Panc1 (cell line): ENCODE measurements around the gene AP3B1. TPM values are rescaled to one million over a fixed set of nuclear protein-coding genes. Genes with fewer than 3 reads are reported as not detected.

Experiments used
- ATAC-seq: fragments of 200-7000 bp; cut with Tn5 transposase; 2 replicates; pipeline ENCODE4 v1.9.1; 2020; ENCODE audit warnings: mild to moderate bottlenecking, moderate library complexity
- BruUV-seq: library from RNA; stranded (reverse); fragments of 400-500 nt; replicated peaks from 2 replicates; lab custom pipeline; 2021; lab: Mats Ljungman, UMichigan
- CTCF ChIA-PET: fragments of 300-600 bp; sonication (Branson Sonifier 250); formaldehyde crosslinking; loops from one replicate; lab custom pipeline; 2022; ENCODE audit warnings: antibody characterized with exemption; lab: Charles Lee
- POLR2A ChIA-PET: fragments of 300-600 bp; sonication (Branson Sonifier 250); formaldehyde crosslinking; loops from one replicate; lab custom pipeline; 2022; ENCODE audit warnings: antibody characterized with exemption; lab: Charles Lee
- DNase-seq: peaks from one replicate; pipeline ENCODE4 v3.0.0-alpha.2; 2010; ENCODE audit warnings: low read depth, low spot score
- H3K27ac ChIP-seq: 2 replicates; pipeline ENCODE4 v1.5.1; 2011; ENCODE audit warnings: mild to moderate bottlenecking, low read length, inconsistent platforms
- H3K27me3 ChIP-seq: fragments of 200-500 bp; sonication (Bioruptor generic); 2 replicates; pipeline ENCODE4 v1.6.0; 2014; ENCODE audit warnings: low read length, inconsistent platforms; ENCODE audit not compliant: control insufficient read depth, insufficient read depth
- H3K36me3 ChIP-seq: fragments of 200-500 bp; sonication (Bioruptor generic); 2 replicates; pipeline ENCODE4 v1.5.1; 2014; ENCODE audit warnings: inconsistent platforms, mild to moderate bottlenecking, low read length, moderate library complexity; ENCODE audit not compliant: control insufficient read depth, insufficient read depth
- H3K4me1 ChIP-seq: 2 replicates; pipeline ENCODE4 v1.5.1; 2011; ENCODE audit warnings: inconsistent platforms, mild to moderate bottlenecking, low read length, moderate library complexity; ENCODE audit not compliant: control insufficient read depth, insufficient read depth
- H3K4me3 ChIP-seq, 2 experiments: 2 replicates each; pipeline ENCODE4 v1.5.1; 2011 to 2012; ENCODE audit warnings: low read depth in 2 of 2, low read length in 2 of 2, mild to moderate bottlenecking in 2 of 2, inconsistent platforms in 1 of 2, moderate library complexity in 1 of 2
- H3K9me3 ChIP-seq: fragments of 200-500 bp; sonication (Bioruptor generic); 2 replicates; pipeline ENCODE4 v1.5.1; 2014; ENCODE audit warnings: low read depth, mild to moderate bottlenecking, inconsistent platforms, low read length, moderate library complexity; ENCODE audit not compliant: control insufficient read depth, insufficient read depth
- CTCF ChIP-seq: fragments of 450-650 bp; IDR thresholded peaks from 2 replicates; pipeline ENCODE4 v1.5.1; 2017; ENCODE audit warnings: mild to moderate bottlenecking
- POLR2AphosphoS5 ChIP-seq: IDR thresholded peaks from 2 replicates; pipeline ENCODE4 v1.6.1; 2012; ENCODE audit warnings: mild to moderate bottlenecking, low read depth, low read length, moderate library complexity
- REST ChIP-seq, 2 experiments: IDR thresholded peaks; 2 replicates each; pipeline ENCODE4 v1.6.1; 2011 to 2012; ENCODE audit warnings: low read depth in 2 of 2, control low read depth in 1 of 2, low read length in 1 of 2, mild to moderate bottlenecking in 1 of 2, moderate library complexity in 1 of 2; ENCODE audit not compliant: insufficient read depth in 1 of 2
- SIN3A ChIP-seq: IDR thresholded peaks from 2 replicates; pipeline ENCODE4 v1.6.1; 2012; ENCODE audit warnings: low read depth, mild to moderate bottlenecking, low read length, moderate library complexity, borderline replicate concordance; ENCODE audit not compliant: insufficient read depth
- TCF7L2 ChIP-seq: IDR thresholded peaks from 2 replicates; pipeline ENCODE4 v1.6.1; 2011; ENCODE audit warnings: mild to moderate bottlenecking, low read depth, low read length, inconsistent platforms
- in situ Hi-C: cut with HindIII; loops from 2 replicates; pipeline ENCODE4 v1.10.0; 2016; ENCODE audit warnings: low sequenced_read_pairs, low pct_unique_long_range_greater_than_20kb
- intact Hi-C: fragments of 100-400 bp; cut with micrococcal nuclease; formaldehyde crosslinking; loops from one replicate; pipeline ENCODE4 v1.10.0; 2022; ENCODE audit not compliant: unreplicated experiment
- total RNA-seq: library from RNA; stranded (reverse); gene quantifications from one replicate; pipeline ENCODE4 v1.2.1, GENCODE V29; 2021; ENCODE audit not compliant: unreplicated experiment

AP3B1 gene
- total RNA-seq, 1 experiment from 2014 or later, result 55.4 TPM

GRCh38 chr5:78279194-78279593 lies 15.3 kb downstream of the AP3B1 start:
- POLR2A ChIA-PET, result no interaction called here
- H3K4me1 ChIP-seq, result no peaks in the 10 kb centered on the region
- H3K27ac ChIP-seq, result no peak overlapping the region

GRCh38 chr5:78277715-78278114 lies 16.8 kb downstream of the AP3B1 start:
- DNase-seq (no peak), ATAC-seq (no peak)
- intact Hi-C loops, result no loop called here
- TF ChIP-seq REST (IDR thresholded peaks at IDR 0.05; ENCODE audit: insufficient read depth in 1 of 2, low read depth in 2 of 2, low read length in 1 of 2) (no peak), SIN3A (no peak)
- in situ Hi-C loops, result no loop called here
- ChIA-PET POLR2A (no interaction called here), CTCF (no interaction called here)
- Histone ChIP-seq H3K27me3 (no peaks in the 10 kb centered on the region), H3K4me3 (no peak overlapping the region), H3K9me3 (no peaks in the 10 kb centered on the region), H3K27ac (no peak overlapping the region), H3K36me3 (no peaks in the 10 kb centered on the region), H3K4me1 (no peaks in the 10 kb centered on the region)
- BruUV-seq, result no TSS peak

More at GRCh38 chr5:78279194-78279593, 15.3 kb downstream of the AP3B1 start:
- ATAC-seq (no peak), DNase-seq (no peak)
- intact Hi-C loops (no loop called here), in situ Hi-C loops (no loop called here)
- no peaks in the 10 kb centered on the region for H3K36me3 ChIP-seq
- CTCF ChIA-PET, result no interaction called here
- TF ChIP-seq POLR2AphosphoS5, result no peak
- no peak for TF ChIP-seq TCF7L2
- TF ChIP-seq SIN3A, result no peak
- TF ChIP-seq REST (IDR thresholded peaks at IDR 0.05; ENCODE audit: insufficient read depth in 1 of 2, low read depth in 2 of 2, low read length in 1 of 2), result no peak
- TF ChIP-seq CTCF, result no peak
- H3K9me3 ChIP-seq, result no peaks in the 10 kb centered on the region
- H3K27me3 ChIP-seq, result no peaks in the 10 kb centered on the region
- H3K4me3 ChIP-seq, result no peak overlapping the region
- no TSS peak for BruUV-seq
